ENCODE results near the gene GRK4.
A peak's percentile ranks its signal among the peaks of the same experiment; 100 is the strongest.

The GRK4 gene

GRCh38 chr4:3017504-3017903 lies 54.1 kb downstream of the GRK4 start:
- no peak for DNase-seq

GRCh38 chr4:3019145-3019846 lies 55.9 kb downstream of the GRK4 start:
- DNase-seq = no peak

GRCh38 chr4:3021127-3021526 lies 57.8 kb downstream of the GRK4 start:
- DNase-seq = no peak

- no peak for DNase-seq
Measured at GRCh38 chr4:3021627-3022026, 58.3 kb downstream of the GRK4 start.

- DNase-seq = no peak
Measured at GRCh38 chr4:3022112-3022511, 58.7 kb downstream of the GRK4 start.

GRCh38 chr4:3022651-3023050 lies 59.3 kb downstream of the GRK4 start:
- DNase-seq = no peak

GRCh38 chr4:3025881-3026280 lies 62.5 kb downstream of the GRK4 start:
- DNase-seq = no peak

- no peak for DNase-seq
Measured at GRCh38 chr4:3026540-3026939, 63.2 kb downstream of the GRK4 start.

- DNase-seq = no peak
Measured at GRCh38 chr4:3029464-3029863, 66.1 kb downstream of the GRK4 start.

GRCh38 chr4:3030566-3031356 lies 67.4 kb downstream of the GRK4 start:
- DNase-seq = no peak

- DNase-seq = no peak
Measured at GRCh38 chr4:3031357-3032082, 68.1 kb downstream of the GRK4 start.

- DNase-seq = no peak
Measured at GRCh38 chr4:3034231-3034630, 70.9 kb downstream of the GRK4 start.

- no peak for DNase-seq
Measured at GRCh38 chr4:3035249-3035648, 71.9 kb downstream of the GRK4 start.

- DNase-seq = no peak
Measured at GRCh38 chr4:3035674-3036073, 72.3 kb downstream of the GRK4 start.

GRCh38 chr4:3036131-3036952 lies 73.0 kb downstream of the GRK4 start:
- no peak for DNase-seq

GRCh38 chr4:3037957-3038461 lies 74.6 kb downstream of the GRK4 start:
- no peak for DNase-seq

- no peak for DNase-seq
Measured at GRCh38 chr4:3039706-3040366, 76.5 kb downstream of the GRK4 start.

GRCh38 chr4:3040452-3041191 lies 77.3 kb downstream of the GRK4 start:
- DNase-seq = no peak

- peak in 3 of 4 experiments; percentile 13 to 20 (median 18) for DNase-seq
Measured at GRCh38 chr4:3041192-3042142, 78.1 kb downstream of the GRK4 start.

GRCh38 chr4:3042226-3042625 lies 78.9 kb downstream of the GRK4 start:
- no peak for DNase-seq
